Measurements from ENCODE around the gene ZNF223.

The ZNF223 gene

GRCh38 chr19:44026622-44027021 lies 25.2 kb upstream of the ZNF223 start:
- no peak overlapping the region for H3K4me3 ChIP-seq (ENCODE audit: low read length)

GRCh38 chr19:44032001-44032610 lies 19.7 kb upstream of the ZNF223 start:
- Histone ChIP-seq H3K23ac (ENCODE audit: low read length) (no peak overlapping the region), H3K36me3 (ENCODE audit: control insufficient read depth, insufficient read depth, low read length) (peaks cover 10% of the 10 kb centered on the region), H3K79me2 (ENCODE audit: control insufficient read depth, insufficient read depth, low read length) (no peaks in the 10 kb centered on the region)

More at GRCh38 chr19:44026622-44027021, 25.2 kb upstream of the ZNF223 start:
- H2BK15ac ChIP-seq (replicated peaks; ENCODE audit: low read depth): no peak overlapping the region
- no peak overlapping the region for H2BK120ac ChIP-seq (ENCODE audit: low read depth, low read length)
- H3K4me2 ChIP-seq (ENCODE audit: low read length): no peak overlapping the region
- no peaks in the 10 kb centered on the region for H3K79me2 ChIP-seq (ENCODE audit: control insufficient read depth, insufficient read depth, low read length)
- H3K27me3 ChIP-seq (ENCODE audit: insufficient read depth, low read length, poor library complexity): no peaks in the 10 kb centered on the region
- no peak overlapping the region for H4K8ac ChIP-seq (ENCODE audit: low read depth, low read length)
- no peak overlapping the region for H2AK5ac ChIP-seq (ENCODE audit: low read length)
- no peak overlapping the region for H3K56ac ChIP-seq (ENCODE audit: low read length)
- H3K18ac ChIP-seq (ENCODE audit: low read length): no peak overlapping the region
- no peak overlapping the region for H3K27ac ChIP-seq (ENCODE audit: low read depth, low read length)
- H2BK5ac ChIP-seq (ENCODE audit: low read length): no peak overlapping the region
- peaks cover under 1% of the 10 kb centered on the region for H3K36me3 ChIP-seq (ENCODE audit: control insufficient read depth, insufficient read depth, low read length)
- no peak overlapping the region for H4K5ac ChIP-seq (ENCODE audit: low read length)
- H3K9ac ChIP-seq (ENCODE audit: low read length): no peak overlapping the region
- H3K4me1 ChIP-seq (ENCODE audit: control insufficient read depth, low read depth, low read length): peaks cover 2% of the 10 kb centered on the region
- no peaks in the 10 kb centered on the region for H3K79me1 ChIP-seq (ENCODE audit: low read length)
- H3K4ac ChIP-seq (ENCODE audit: low read depth, low read length): no peak overlapping the region
- no peak overlapping the region for H3K23ac ChIP-seq (ENCODE audit: low read length)
- no peak for DNase-seq
- no CpG with 5 or more reads among the region's 6 CpGs for WGBS (ENCODE audit: extremely low coverage, insufficient coverage, low lambda C conversion rate)

GRCh38 chr19:44042147-44042546 lies 9.7 kb upstream of the ZNF223 start:
- WGBS (ENCODE audit: extremely low coverage, insufficient coverage, low lambda C conversion rate): no CpG with 5 or more reads among the region's 2 CpGs
- Histone ChIP-seq H3K23ac (ENCODE audit: low read length) (no peak overlapping the region), H2AK5ac (ENCODE audit: low read length) (no peak overlapping the region), H2BK5ac (ENCODE audit: low read length) (no peak overlapping the region), H3K4me3 (ENCODE audit: low read length) (no peak overlapping the region), H3K9ac (ENCODE audit: low read length) (no peak overlapping the region), H3K27ac (ENCODE audit: low read depth, low read length) (no peak overlapping the region), H2BK120ac (ENCODE audit: low read depth, low read length) (no peak overlapping the region), H3K56ac (ENCODE audit: low read length) (no peak overlapping the region), H3K4me1 (ENCODE audit: control insufficient read depth, low read depth, low read length) (no peaks in the 10 kb centered on the region), H3K79me2 (ENCODE audit: control insufficient read depth, insufficient read depth, low read length) (no peaks in the 10 kb centered on the region), H4K5ac (ENCODE audit: low read length) (no peak overlapping the region), H3K36me3 (ENCODE audit: control insufficient read depth, insufficient read depth, low read length) (no peaks in the 10 kb centered on the region), H3K4me2 (ENCODE audit: low read length) (no peak overlapping the region), H3K79me1 (ENCODE audit: low read length) (no peaks in the 10 kb centered on the region), H3K18ac (ENCODE audit: low read length) (no peak overlapping the region), H2BK15ac (replicated peaks; ENCODE audit: low read depth) (no peak overlapping the region), H3K4ac (ENCODE audit: low read depth, low read length) (no peak overlapping the region), H3K27me3 (ENCODE audit: insufficient read depth, low read length, poor library complexity) (no peaks in the 10 kb centered on the region), H4K8ac (ENCODE audit: low read depth, low read length) (no peak overlapping the region)
- DNase-seq: no peak

More at GRCh38 chr19:44032001-44032610, 19.7 kb upstream of the ZNF223 start:
- no peak overlapping the region for H3K56ac ChIP-seq (ENCODE audit: low read length)
- DNase-seq: no peak
- no peak overlapping the region for H2BK5ac ChIP-seq (ENCODE audit: low read length)
- no peaks in the 10 kb centered on the region for H3K27me3 ChIP-seq (ENCODE audit: insufficient read depth, low read length, poor library complexity)
- H3K27ac ChIP-seq (ENCODE audit: low read depth, low read length): no peak overlapping the region
- no peak overlapping the region for H4K8ac ChIP-seq (ENCODE audit: low read depth, low read length)
- peak overlapping the region; percentile 28 for H3K4me3 ChIP-seq (ENCODE audit: low read length)
- H3K9ac ChIP-seq (ENCODE audit: low read length): no peak overlapping the region
- H3K79me1 ChIP-seq (ENCODE audit: low read length): no peaks in the 10 kb centered on the region
- no peak overlapping the region for H4K5ac ChIP-seq (ENCODE audit: low read length)
- no peak overlapping the region for H2BK15ac ChIP-seq (replicated peaks; ENCODE audit: low read depth)
- H2BK120ac ChIP-seq (ENCODE audit: low read depth, low read length): no peak overlapping the region
- H3K18ac ChIP-seq (ENCODE audit: low read length): no peak overlapping the region
- H2AK5ac ChIP-seq (ENCODE audit: low read length): no peak overlapping the region
- WGBS (ENCODE audit: extremely low coverage, insufficient coverage, low lambda C conversion rate): no CpG with 5 or more reads among the region's 1 CpG
- no peaks in the 10 kb centered on the region for H3K4me1 ChIP-seq (ENCODE audit: control insufficient read depth, low read depth, low read length)
- H3K4ac ChIP-seq (ENCODE audit: low read depth, low read length): no peak overlapping the region
- no peak overlapping the region for H3K4me2 ChIP-seq (ENCODE audit: low read length)

- H4K5ac ChIP-seq (ENCODE audit: low read length): no peak overlapping the region
- no peak overlapping the region for H3K23ac ChIP-seq (ENCODE audit: low read length)
- H3K27ac ChIP-seq (ENCODE audit: low read depth, low read length): no peak overlapping the region
- no CpG with 5 or more reads among the region's 21 CpGs for whole genome bisulfite sequencing (ENCODE audit: extremely low coverage, insufficient coverage, low lambda C conversion rate)
- no peaks in the 10 kb centered on the region for H3K79me2 ChIP-seq (ENCODE audit: control insufficient read depth, insufficient read depth, low read length)
- no peaks in the 10 kb centered on the region for H3K4me1 ChIP-seq (ENCODE audit: control insufficient read depth, low read depth, low read length)
- H3K36me3 ChIP-seq (ENCODE audit: control insufficient read depth, insufficient read depth, low read length): no peaks in the 10 kb centered on the region
- peak overlapping the region; percentile 80 for H3K56ac ChIP-seq (ENCODE audit: low read length)
- no peak overlapping the region for H2BK5ac ChIP-seq (ENCODE audit: low read length)
- no peak for DNase-seq
- no peaks in the 10 kb centered on the region for H3K27me3 ChIP-seq (ENCODE audit: insufficient read depth, low read length, poor library complexity)
- no peak overlapping the region for H3K18ac ChIP-seq (ENCODE audit: low read length)
- H3K4me3 ChIP-seq (ENCODE audit: low read length): peak overlapping the region; percentile 51
- no peak overlapping the region for H2BK120ac ChIP-seq (ENCODE audit: low read depth, low read length)
- no peak overlapping the region for H3K9ac ChIP-seq (ENCODE audit: low read length)
- H3K4me2 ChIP-seq (ENCODE audit: low read length): peak overlapping the region; percentile 96
- H3K79me1 ChIP-seq (ENCODE audit: low read length): peaks cover 2% of the 10 kb centered on the region
- no peak overlapping the region for H2BK15ac ChIP-seq (replicated peaks; ENCODE audit: low read depth)
- H4K8ac ChIP-seq (ENCODE audit: low read depth, low read length): peak overlapping the region; percentile 13
- no peak overlapping the region for H2AK5ac ChIP-seq (ENCODE audit: low read length)
- H3K4ac ChIP-seq (ENCODE audit: low read depth, low read length): no peak overlapping the region
Observed at GRCh38 chr19:44050740-44051649, 841 bp upstream of the ZNF223 start.

- no peak overlapping the region for H2BK5ac ChIP-seq (ENCODE audit: low read length)
- H3K9ac ChIP-seq (ENCODE audit: low read length): no peak overlapping the region
- H3K4me1 ChIP-seq (ENCODE audit: control insufficient read depth, low read depth, low read length): no peaks in the 10 kb centered on the region
- no peak overlapping the region for H4K8ac ChIP-seq (ENCODE audit: low read depth, low read length)
- no peaks in the 10 kb centered on the region for H3K79me2 ChIP-seq (ENCODE audit: control insufficient read depth, insufficient read depth, low read length)
- no peak overlapping the region for H2AK5ac ChIP-seq (ENCODE audit: low read length)
- no peak overlapping the region for H3K4me2 ChIP-seq (ENCODE audit: low read length)
- no peak overlapping the region for H3K23ac ChIP-seq (ENCODE audit: low read length)
- no peak for DNase-seq
- H3K79me1 ChIP-seq (ENCODE audit: low read length): peaks cover 2% of the 10 kb centered on the region
- H3K27me3 ChIP-seq (ENCODE audit: insufficient read depth, low read length, poor library complexity): no peaks in the 10 kb centered on the region
- no peak overlapping the region for H3K27ac ChIP-seq (ENCODE audit: low read depth, low read length)
- H4K5ac ChIP-seq (ENCODE audit: low read length): no peak overlapping the region
- no peak overlapping the region for H3K4me3 ChIP-seq (ENCODE audit: low read length)
- no peak overlapping the region for H3K56ac ChIP-seq (ENCODE audit: low read length)
- H2BK120ac ChIP-seq (ENCODE audit: low read depth, low read length): no peak overlapping the region
- no peak overlapping the region for H2BK15ac ChIP-seq (replicated peaks; ENCODE audit: low read depth)
- H3K4ac ChIP-seq (ENCODE audit: low read depth, low read length): no peak overlapping the region
- peaks cover 2% of the 10 kb centered on the region for H3K36me3 ChIP-seq (ENCODE audit: control insufficient read depth, insufficient read depth, low read length)
- WGBS (ENCODE audit: extremely low coverage, insufficient coverage, low lambda C conversion rate): no CpG with 5 or more reads among the region's 5 CpGs
- H3K18ac ChIP-seq (ENCODE audit: low read length): no peak overlapping the region
Observed at GRCh38 chr19:44055870-44056269, 4.0 kb downstream of the ZNF223 start.
